NCI-H460 (cell line): ENCODE measurements around the gene VIPR2. TPM values are rescaled to one million over a fixed set of nuclear protein-coding genes. Genes with fewer than 3 reads are reported as not detected.
"Not testable (repeated sequence)": the region's sequence is repeated elsewhere in the genome, so short reads cannot be mapped to it uniquely, and the experiment has no call there.

Experiments used
- DNase-seq: peaks from one replicate; pipeline ENCODE4 v3.0.0-alpha.2; 2016; ENCODE audit warnings: low read depth; ENCODE audit errors: extremely low read depth
- total RNA-seq: library from RNA; depleted of rRNA; stranded (reverse); fragments of >200 nt; shearing (Covaris generic); gene quantifications from 2 replicates; pipeline ENCODE4 v1.2.3, GENCODE V29; 2014

VIPR2 gene
- total RNA-seq, 1 experiment from 2014 or later = 0.30 TPM

DNA sequence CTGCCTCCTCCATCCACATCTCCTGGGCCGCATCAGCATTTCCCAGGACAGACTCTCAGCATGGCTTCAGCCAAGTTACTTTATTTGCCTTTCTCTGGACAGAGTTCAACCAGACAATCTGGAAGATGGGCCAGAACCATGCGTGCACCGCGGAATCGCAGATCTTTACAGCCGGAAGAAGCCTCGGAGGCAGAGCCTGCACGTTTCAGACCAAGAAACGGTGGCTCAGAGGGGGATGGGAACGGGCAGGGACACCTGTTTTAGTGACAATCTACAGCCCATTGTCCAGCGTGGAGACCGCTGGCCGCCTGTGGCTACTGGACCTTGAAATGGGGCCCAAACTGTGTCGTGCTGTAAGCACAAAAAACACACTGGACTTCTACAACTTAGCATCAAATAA lies 3.5 kb downstream of the VIPR2 start:
- DNase-seq = no peak

DNA sequence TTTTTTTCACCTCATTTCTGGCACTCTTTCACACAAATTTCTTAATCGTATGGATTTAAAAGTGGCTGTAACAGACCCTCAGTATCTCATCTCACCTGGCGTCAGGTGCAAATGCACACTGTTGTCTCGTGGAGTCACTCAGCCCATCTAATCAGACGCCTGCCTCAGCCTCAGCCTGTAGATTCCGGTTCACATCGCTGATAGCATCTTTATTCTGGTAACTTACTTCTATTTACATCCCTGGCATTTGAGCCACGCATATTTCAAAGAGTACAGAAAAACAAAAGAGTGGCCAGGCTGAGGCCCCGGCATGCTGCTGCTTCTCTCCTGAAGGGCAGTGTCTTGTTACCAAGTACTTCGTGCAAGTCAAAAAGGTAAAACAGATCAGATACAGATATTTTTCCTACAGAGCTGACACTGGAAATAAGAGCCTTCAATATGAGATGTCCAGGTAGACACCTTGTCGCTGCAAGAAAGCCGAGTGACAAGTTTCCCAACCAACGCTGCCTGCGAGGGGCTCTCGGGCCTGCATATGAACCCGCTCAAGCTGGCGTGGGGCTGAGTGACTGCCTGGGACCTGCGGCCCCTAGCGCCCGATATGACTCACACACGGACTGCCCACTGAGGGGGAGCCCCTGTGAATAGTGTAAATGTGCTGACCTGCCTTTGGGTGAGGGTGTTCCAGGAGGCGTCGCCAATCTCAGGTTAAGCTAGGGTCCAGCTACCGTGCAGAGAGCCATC lies 4.3 kb downstream of the VIPR2 start:
- DNase-seq = no peak

DNA sequence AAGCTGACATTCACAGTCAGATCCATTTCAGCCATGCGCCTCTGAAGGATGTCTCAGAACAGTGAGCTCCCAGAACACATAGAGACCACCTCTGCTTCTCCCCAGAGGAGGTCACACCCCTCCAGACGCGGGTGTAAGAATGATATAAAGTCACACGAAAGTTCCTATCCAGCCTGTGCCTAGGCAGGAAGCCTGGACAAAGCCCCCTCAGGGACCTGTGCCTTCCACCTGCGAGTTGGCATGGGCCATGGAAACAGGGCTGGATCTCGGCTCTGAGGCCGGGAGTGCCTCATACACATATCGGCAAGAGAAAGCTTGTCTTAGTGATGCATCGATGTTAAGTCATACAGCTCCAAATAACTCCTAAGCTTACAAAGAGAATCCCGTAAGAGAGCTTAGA lies 5.0 kb downstream of the VIPR2 start:
- DNase-seq = no peak

DNA sequence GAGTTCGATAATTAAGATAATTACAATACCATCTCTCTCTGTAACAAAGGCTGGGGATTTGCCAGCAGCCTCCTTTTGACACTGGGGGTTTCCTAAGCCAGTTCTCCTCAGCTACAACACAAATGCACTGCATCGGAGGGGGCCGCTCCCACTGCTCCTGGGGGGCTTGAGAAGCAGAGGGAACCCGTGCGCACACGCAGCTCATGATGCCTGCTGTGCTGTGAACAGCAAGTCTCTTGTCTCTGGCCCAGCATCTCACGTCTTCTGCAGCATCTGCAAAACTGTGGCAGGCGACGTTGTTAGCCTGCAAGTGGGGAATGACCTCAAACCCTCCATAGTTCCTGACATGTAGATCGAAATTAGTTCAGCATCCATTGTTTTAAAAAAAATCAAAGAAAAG lies 5.5 kb downstream of the VIPR2 start:
- no peak for DNase-seq

DNA sequence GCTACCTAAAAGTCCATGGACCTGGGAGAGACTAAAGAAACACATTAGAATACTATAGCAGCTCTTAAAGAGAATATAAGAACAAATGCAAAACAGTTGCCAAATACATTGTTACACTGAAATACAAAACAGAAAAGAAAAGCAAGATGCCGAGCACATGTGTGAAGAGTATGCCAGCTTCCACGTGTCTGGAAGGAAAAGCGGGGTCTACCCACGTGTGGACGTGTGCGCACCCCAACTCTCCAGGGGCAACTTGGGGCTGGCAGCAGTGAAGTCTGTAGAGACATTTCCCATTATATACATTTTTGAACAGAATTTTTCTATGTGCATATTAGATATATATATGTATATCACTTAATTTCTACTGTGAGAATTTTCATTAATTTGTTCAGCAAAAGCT lies 6.2 kb downstream of the VIPR2 start:
- DNase-seq = no peak

DNA sequence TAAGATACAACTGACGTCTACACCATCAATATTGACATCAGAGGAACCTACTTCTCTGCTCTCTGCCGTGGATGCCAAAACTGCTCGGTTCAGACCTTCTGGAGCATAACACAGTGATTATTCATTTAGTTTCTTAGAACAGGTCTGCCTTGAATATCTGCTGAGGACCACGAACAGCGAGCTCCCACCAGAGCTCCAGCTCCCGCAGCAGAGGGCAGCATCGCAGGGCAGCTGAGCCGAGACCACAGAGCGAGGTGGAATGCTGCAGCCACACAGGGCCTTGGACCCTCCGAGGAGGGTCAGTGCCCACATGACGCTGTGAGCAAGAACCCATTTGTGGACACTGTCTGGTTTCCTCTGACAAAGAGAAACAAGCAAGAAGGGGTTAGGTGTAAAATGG lies 6.8 kb downstream of the VIPR2 start:
- no peak for DNase-seq

DNA sequence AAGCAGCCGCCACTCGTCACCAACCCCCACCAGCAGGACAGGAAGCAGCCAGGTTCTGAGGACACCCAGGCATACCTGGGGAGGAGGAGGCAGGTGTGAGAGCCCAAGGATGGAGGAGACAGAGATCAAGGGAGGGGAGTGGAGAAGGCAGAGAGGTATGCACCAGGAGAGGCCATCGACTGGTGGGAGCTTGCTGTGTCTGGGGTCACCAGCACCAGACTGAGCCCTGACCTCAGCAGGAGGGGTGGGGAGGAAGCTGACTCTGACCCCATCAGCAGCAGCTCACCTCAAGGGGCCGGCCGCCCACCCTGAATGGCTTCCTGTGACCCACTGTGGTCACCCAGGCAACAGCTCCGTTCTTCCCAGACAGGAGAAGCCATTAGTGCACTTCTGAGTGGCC lies 7.8 kb downstream of the VIPR2 start:
- no peak for DNase-seq

DNA sequence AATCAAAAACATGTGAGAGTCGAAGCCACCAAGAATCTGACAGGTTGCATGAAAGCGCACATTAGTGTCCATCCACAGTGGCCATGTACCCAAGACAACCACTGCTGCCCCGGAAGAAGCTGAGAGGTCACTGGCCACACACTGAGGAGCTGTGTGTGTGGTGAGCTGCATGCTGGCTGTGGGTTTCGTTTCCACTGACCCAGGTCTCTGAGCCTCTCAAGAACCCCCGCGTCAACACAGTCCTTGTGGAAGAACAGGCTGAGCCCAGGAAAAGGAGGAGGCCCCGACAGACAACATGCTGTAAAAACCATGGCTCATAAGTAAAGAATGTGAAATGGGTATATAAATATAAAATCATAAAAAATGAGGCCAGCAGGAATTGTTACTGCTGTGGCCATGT lies 8.2 kb downstream of the VIPR2 start:
- DNase-seq = no peak

DNA sequence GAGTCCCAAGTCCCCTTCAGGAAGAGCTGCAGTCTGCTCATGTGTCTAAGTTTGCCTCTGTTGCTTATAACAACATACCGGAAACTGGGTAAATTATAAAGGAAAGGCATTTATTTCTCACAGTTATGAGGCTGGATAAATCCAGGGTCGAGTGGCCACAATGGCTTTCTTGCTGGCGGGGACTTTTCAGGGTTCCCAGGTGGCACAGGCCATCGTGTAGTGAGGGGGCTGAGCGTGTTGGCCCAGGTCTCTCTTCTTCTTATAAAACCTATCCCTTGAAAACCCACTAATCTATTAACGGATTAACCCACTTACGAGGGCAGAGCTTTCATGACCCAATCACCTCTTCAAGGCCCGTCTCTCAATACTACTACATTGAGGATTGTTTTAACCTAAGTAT lies 8.7 kb downstream of the VIPR2 start:
- DNase-seq = no peak

DNA sequence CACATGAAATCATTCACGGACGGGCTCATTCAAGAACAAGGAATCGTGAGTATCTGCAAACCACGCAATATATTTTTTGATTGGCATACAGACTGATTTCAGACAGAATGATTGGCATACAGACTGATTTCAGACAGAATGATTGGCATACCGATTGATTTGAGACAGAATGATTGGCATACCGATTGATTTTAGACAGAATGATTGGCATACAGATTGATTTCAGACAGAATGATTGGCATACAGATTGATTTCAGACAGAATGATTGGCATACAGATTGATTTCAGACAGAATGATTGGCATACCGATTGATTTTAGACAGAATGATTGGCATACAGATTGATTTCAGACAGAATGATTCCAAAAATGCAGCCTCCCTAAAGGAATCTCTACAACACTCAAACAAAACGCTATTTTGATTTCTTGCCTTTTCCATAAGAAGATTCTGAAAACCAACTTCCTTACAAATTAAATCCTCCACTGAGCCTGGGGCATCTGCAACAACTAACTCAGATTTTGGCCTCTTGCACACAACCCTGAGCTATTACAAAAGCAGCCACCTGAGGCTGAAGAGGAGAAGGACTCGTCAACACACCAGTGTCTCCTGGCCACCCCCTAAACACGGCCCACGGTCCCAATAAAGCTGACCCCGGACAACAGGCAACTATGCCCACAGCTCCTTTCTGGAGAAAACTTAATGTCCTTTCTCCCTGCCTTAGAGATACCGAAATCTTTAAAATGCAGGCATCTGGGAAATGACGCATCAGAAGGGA lies 11.8 kb downstream of the VIPR2 start:
- not testable (repeated sequence) for DNase-seq

DNA sequence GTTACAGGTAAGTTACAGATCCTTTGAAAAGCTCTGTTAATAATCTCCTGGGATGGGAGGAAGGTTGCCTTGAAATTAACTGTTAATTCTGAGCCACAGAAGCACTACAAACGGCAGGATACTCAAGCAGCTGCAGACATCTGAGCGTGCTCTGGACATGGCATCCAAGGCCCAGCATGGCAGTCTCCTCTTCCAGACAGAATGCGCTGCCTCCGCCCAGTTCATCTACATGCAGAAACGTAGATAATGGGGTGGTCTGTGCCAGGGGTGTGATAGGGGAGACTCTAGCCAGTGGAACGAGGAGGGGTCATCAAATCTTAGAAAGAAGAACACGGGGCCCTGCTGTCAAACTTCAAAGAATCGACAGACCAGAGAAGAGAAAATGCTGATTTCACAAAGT lies 13.8 kb downstream of the VIPR2 start:
- DNase-seq = no peak

DNA sequence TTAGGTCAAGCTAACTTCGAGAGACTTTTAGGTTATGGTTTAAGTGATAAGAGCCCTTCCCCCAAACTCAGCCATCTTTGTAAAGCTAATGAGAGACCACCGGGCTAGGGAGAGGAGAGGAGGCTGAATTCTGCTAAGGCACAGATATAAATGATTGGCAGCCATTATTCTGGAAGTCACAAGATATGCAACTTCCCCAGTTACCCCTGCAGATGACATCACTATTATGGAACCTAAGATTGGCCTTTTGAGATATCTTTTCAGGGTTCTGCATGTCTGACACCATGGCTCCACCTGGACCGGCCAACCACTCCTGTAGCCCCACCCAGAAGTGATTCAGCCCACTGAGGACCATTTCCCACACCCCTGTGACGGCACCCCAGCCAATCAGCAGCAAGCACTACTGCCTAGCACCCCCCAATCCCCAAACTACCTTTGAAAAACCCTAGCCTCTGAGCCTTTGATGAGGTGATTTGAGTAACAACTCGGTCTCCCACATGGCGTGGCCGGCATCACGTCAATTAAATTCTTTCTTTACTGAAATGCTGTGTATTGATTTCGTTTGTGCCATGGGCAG lies 14.4 kb downstream of the VIPR2 start:
- DNase-seq = no peak

DNA sequence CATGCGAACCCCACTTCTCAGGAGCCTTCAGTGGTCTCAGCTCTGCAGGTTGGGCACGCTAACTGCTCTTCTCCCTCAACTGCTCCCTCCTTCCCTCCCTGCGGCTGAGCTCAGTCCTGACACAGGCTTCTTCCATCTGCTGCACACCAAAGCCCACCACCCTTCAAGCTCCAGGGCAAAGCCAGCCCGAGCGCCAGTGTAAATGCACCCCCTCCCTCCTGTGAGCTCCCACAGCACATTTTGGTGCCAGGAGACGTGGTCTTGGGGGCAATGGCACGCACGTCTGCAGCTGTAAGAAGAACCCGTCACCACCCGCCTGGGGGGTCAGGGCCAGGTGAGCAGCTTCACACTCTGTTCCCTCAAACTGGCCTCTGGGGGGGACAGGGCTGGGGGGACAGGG lies 15.9 kb downstream of the VIPR2 start:
- no peak for DNase-seq

DNA sequence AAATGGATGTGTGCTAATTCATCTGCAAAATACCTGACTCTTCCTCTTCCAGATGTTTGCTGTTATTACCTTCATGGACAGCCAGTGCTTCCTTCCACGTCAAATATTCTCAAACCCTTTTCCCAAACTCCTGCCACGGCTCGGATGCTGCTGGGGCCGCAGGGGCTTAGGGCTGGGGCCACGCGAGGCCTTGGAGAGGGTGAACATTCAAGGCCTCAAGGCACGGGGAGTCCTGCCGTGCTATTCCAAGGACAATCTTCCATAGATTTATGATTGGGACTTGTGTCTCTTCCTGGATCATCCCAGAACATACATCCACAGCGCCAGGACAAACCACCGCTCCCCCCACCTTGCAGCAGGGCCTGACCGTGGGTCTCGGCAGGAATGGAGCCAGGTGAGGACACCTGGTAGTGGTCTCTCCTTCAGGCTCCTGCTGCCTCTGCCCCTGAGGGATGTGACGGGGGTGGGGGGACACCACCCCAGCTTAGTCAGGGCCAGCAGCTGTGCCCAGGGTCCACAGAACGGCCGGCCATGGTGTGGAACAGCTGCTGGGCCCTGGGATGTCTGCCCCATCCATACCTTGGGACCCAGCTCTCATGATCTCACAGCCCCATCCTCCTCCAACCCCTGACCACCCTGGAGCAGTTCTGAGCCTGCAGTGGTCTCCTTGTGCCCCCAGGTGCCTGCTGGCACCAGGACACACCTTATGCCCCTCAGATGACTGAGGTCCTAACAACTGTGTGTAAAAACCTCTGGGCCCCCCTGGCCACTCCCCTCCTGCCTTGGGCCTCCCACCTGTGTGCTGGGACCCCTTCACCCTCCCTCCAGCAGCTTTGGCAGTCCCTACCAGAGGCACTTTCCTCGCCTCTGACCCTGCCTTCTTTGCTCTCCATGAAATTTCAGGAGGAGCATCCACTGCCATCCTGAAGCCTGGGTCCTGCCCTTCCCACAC lies 16.7 kb downstream of the VIPR2 start:
- DNase-seq = no peak

DNA sequence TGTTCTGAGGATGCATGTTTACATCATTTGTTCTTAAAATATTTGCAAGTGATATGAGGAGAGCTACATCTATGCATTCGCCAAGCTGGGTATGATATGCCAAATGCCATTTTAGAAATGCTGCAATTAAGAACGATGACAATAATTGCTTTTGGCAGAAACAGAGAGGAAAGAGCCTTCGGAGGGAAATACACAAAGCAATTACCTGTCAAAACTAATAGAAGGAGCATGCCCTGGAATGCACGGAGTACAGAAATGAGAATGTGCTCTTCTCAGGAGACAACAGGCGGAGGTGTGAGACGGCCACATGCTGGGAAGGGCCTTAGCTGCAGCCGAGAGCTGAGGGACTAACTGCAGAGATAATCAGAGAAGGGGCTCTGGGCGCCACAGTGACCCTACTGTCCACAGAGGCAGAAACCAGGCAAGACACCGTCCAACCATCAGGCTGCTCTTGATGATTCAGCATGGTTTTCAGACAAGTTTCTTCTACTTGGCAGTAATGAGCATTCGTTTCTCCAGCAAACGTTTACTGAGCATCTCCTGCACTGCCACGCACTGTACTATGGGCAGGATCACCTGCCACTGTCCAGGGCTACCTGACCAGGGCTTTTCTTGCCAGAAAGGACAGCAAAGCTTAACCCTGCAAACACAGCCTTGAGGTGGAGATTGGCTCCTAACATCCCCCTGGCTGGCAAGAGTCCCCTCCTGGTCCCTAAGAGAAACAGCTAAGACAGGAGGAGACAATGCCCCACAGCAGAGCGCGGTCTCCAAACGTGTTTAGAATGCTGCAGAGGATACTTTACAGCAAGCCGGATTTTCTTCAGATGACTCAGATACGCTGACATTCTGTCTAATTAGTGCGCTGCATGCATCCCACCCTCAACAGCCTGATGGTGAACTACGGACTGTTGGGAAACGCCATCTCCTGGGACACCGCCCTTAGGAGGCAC lies 18.1 kb downstream of the VIPR2 start:
- no peak for DNase-seq

DNA sequence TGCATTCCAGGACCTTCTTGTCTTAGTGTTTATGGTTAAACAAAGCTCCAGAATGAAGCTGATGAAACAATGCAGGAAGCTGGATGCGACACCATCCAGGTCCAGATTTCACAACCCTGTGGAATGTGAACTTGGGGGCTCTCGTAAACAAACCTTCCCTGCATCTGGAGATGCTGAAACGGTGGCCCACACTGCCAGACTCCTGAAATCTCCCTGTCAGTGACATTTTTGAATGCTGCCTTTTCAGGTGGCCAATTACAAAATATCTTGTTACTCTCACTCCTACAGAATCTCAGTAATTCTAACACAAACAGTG lies 18.8 kb downstream of the VIPR2 start:
- no peak for DNase-seq

DNA sequence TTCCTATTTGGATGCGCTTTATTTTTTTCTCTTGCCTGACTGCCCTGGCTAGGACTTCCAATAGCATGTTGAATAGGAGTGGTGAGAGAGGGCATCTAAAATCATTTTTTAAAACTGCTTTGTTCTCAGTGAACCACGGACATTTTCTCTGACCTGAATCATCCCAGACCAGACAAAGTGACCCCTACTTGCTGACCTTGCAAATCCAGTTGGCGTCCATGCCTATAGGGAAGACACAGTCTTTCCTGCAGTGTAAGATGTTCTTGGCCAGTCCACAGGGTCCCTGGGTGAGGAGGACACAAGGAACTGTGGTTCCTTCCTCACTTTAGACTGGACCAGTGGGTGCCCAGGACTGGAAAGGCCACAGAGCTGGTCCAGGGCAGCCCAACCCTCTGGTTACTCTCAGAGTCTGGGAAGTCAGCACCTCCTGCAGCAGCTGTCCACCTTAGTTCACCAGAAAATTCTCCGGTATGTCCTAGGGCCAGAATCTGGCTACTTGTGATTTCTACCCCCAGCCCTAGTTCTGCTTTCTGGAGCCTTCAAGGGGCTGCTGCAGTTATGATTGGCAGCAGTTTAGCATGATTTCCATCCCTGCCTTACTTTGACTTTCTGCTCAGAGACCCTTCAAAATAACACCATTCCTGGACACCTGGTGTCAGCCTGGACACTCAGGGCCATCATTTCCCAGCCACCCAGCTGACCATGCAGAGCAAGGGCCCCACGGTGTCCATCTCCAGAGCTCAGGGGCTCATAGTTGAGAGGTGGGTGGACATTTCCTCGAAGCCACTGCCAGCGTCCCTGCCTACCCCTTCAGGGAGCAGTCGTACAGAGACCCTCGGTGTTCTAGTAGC lies 19.3 kb downstream of the VIPR2 start:
- DNase-seq = no peak

DNA sequence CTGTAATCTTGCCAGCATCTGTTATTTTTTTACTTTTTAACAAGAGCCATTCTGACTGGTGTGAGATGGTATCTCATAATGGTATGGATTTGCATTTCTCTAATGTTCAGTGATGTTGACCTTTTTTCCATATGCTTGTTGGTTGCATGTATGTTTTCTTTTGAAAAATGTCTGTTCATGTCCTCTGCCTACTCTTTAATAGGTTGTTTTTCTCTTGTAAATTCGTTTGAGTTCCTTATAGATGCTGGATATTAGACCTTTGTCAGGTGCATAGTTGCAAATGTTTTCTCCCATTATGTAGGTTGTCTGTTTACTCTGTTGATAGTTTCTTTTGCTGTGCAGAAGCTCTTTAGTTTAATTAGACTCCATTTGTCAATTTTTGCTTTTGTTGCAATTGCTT lies 20.9 kb downstream of the VIPR2 start:
- DNase-seq = not testable (repeated sequence)

DNA sequence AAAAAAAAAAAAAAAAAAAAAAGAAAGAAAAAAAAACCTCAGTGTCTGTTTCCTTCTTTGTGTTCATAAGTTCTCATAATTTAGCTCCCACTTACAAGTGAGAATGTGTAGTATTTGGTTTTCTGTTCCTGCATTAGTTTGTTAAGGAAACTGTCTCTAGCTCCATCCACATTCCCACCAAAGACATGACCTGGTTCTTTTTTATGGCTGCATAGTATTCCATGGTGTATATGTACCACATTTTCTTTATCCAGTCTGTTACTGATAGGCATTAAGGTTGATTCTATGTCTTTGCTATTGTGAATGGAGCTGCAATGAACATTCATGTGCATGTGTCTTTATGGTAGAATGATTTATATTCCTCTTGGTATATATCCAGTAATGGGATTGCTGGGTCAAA lies 21.4 kb downstream of the VIPR2 start:
- not testable (repeated sequence) for DNase-seq
